H1 (cell line): ENCODE data around the gene PIK3CG.
"Not testable (repeated sequence)": the region's sequence is repeated elsewhere in the genome, so short reads cannot be mapped to it uniquely, and the experiment has no call there.

ENCODE experiments used
- BCL11A ChIP-seq, 2 experiments: IDR thresholded peaks; one replicate each; pipeline ENCODE4 v1.6.1; 2011; ENCODE audit warnings: low read depth in 2 of 2, low read length in 2 of 2, mild to moderate bottlenecking in 2 of 2
- CEBPB ChIP-seq: IDR thresholded peaks from 2 replicates; pipeline ENCODE4 v1.6.1; 2012; ENCODE audit warnings: low read depth, low read length
- CTCF ChIP-seq, 3 experiments: IDR thresholded peaks; 1 replicate in 2 of 3; 2 replicates in 1 of 3; pipeline versions ENCODE4 v1.5.1 to v1.6.1; 2011; ENCODE audit warnings: low read length in 3 of 3, mild to moderate bottlenecking in 3 of 3, inconsistent platforms in 2 of 3, low read depth in 1 of 3, moderate library complexity in 1 of 3; ENCODE audit not compliant: insufficient read depth in 1 of 3; ENCODE audit errors: control extremely low read depth in 1 of 3
- EP300 ChIP-seq, 2 experiments: IDR thresholded peaks; 1 replicate in 1 of 2; 2 replicates in 1 of 2; pipeline ENCODE4 v1.6.1; 2011 to 2012; ENCODE audit warnings: low read depth in 2 of 2, low read length in 2 of 2, mild to moderate bottlenecking in 2 of 2, borderline replicate concordance in 1 of 2, inconsistent platforms in 1 of 2, moderate library complexity in 1 of 2
- POLR2A ChIP-seq, 2 experiments: IDR thresholded peaks; 1 replicate in 1 of 2; 2 replicates in 1 of 2; pipeline ENCODE4 v1.6.1; 2011; ENCODE audit warnings: low read depth in 2 of 2, low read length in 2 of 2, mild to moderate bottlenecking in 2 of 2; ENCODE audit errors: control extremely low read depth in 1 of 2
- SIN3A ChIP-seq, 2 experiments: IDR thresholded peaks in 1 of 2; conservative IDR thresholded peaks in 1 of 2; 2 replicates each; pipeline ENCODE4 v1.6.1; 2011 to 2012; ENCODE audit warnings: low read length in 2 of 2, improper control_type of control experiment in 1 of 2, low read depth in 1 of 2, mild to moderate bottlenecking in 1 of 2
- TAF1 ChIP-seq: IDR thresholded peaks from 2 replicates; pipeline ENCODE4 v1.6.1; 2011; ENCODE audit warnings: mild to moderate bottlenecking, low read depth, low read length
- TCF12 ChIP-seq: IDR thresholded peaks from 2 replicates; pipeline ENCODE4 v1.6.1; 2011; ENCODE audit warnings: low read depth, mild to moderate bottlenecking, low read length

- TF ChIP-seq EP300 (IDR thresholded peaks at IDR 0.05; ENCODE audit: borderline replicate concordance in 1 of 2, low read depth in 2 of 2, low read length in 2 of 2); POLR2A (IDR thresholded peaks at IDR 0.05; ENCODE audit: control extremely low read depth in 1 of 2, low read depth in 2 of 2, low read length in 2 of 2); CTCF (IDR thresholded peaks at IDR 0.05; ENCODE audit: control extremely low read depth in 1 of 3, insufficient read depth in 1 of 3, low read depth in 1 of 3, low read length in 3 of 3); CEBPB; SIN3A (conservative IDR thresholded peaks at IDR 0.05 in 1 of 2, IDR thresholded peaks at IDR 0.05 in 1 of 2; ENCODE audit: low read depth in 1 of 2, low read length in 2 of 2); BCL11A (IDR thresholded peaks at IDR 0.05; ENCODE audit: low read depth in 2 of 2, low read length in 2 of 2); TCF12; TAF1: not testable (repeated sequence)
Observed at GRCh38 chr7:106830896-106831295, 34.2 kb upstream of the PIK3CG start.
